ENCODE measurements around the gene DOCK3. TPM values are rescaled to one million over a fixed set of nuclear protein-coding genes. Genes with fewer than 3 reads are reported as not detected.
"Not testable (repeated sequence)": the region's sequence is repeated elsewhere in the genome, so short reads cannot be mapped to it uniquely, and the experiment has no call there.

The DOCK3 gene
- total RNA-seq, 2 experiments from 2014 or later = 0.93 to 1.1 TPM

DNA sequence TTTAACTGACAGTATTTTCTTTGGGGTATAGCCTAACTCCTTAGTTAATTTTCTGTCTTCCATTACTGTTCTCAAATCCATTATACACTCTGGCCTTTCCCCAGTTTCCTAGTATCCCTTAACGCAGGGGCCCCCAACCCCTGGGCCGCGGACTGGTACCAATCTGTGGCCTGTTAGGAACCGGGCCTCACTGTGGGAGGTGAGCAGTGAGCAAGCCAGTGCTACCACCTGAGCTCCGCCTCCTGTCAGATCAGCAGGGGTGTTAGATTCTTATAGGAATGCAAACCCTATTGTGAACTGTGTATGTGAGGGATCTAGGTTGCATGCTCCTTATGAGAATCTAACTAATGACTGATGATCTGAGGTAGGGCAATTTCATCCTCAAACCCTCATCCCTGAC lies 75.1 kb downstream of the DOCK3 start:
- Mint-ChIP-seq H3K4me1 (ENCODE audit: low read depth) (no peaks in the 10 kb centered on the region), H3K4me3 (no peak overlapping the region), H3K27ac (no peak overlapping the region), H3K27me3 (no peaks in the 10 kb centered on the region), H3K9me3 (no peaks in the 10 kb centered on the region), H3K36me3 (ENCODE audit: low read depth) (no peaks in the 10 kb centered on the region)
- no peaks in the 10 kb centered on the region for H3K36me3 ChIP-seq (ENCODE audit: insufficient read depth, low read length)
- no peak overlapping the region for H3K4me3 ChIP-seq (ENCODE audit: low read length)
- intact Hi-C loops (cut with DNase I, micrococcal nuclease) = no loop called here
- DNase-seq = no peak
- POLR2A ChIA-PET = no interaction called here
- ATAC-seq (ENCODE audit: poor library complexity) = no peak
- TF ChIP-seq, protein P1, sequence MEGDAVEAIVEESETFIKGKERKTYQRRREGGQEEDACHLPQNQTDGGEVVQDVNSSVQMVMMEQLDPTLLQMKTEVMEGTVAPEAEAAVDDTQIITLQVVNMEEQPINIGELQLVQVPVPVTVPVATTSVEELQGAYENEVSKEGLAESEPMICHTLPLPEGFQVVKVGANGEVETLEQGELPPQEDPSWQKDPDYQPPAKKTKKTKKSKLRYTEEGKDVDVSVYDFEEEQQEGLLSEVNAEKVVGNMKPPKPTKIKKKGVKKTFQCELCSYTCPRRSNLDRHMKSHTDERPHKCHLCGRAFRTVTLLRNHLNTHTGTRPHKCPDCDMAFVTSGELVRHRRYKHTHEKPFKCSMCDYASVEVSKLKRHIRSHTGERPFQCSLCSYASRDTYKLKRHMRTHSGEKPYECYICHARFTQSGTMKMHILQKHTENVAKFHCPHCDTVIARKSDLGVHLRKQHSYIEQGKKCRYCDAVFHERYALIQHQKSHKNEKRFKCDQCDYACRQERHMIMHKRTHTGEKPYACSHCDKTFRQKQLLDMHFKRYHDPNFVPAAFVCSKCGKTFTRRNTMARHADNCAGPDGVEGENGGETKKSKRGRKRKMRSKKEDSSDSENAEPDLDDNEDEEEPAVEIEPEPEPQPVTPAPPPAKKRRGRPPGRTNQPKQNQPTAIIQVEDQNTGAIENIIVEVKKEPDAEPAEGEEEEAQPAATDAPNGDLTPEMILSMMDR (IDR thresholded peaks at IDR 0.05) = no peak
- H3K27me3 ChIP-seq (ENCODE audit: control insufficient read depth in 1 of 2, insufficient read depth in 2 of 2, low read length in 2 of 2) = no peaks in the 10 kb centered on the region
- no peak overlapping the region for H3K27ac ChIP-seq (ENCODE audit: low read depth in 1 of 2, low read length in 2 of 2)
- H3K4me1 ChIP-seq (ENCODE audit: insufficient read depth, low read length) = no peaks in the 10 kb centered on the region
- CTCF ChIA-PET = no interaction called here
- no peaks in the 10 kb centered on the region for H3K9me3 ChIP-seq (ENCODE audit: control insufficient read depth in 1 of 2, insufficient read depth in 1 of 2, low read length in 2 of 2)

DNA sequence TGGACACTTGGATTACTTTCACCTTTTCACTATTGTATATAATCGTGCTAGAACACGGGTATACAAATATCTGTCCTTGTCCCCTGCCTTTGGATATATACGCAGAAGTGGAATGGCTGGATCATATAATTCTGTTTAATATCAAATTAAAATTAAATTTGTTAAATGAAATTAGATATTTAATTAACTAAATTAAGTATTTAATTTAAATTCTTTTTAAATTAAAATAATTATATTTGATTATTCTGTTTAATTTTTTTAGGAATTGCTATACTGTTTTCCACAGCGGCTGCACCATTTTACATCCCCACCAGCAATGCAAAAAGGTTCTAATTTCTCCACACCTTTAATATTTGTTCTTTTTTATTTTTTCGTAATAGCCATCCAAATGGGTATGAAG lies 84.3 kb downstream of the DOCK3 start:
- H3K4me3 Mint-ChIP-seq = no peak overlapping the region
- H3K27ac Mint-ChIP-seq = no peak overlapping the region
- H3K36me3 Mint-ChIP-seq (ENCODE audit: low read depth) = no peaks in the 10 kb centered on the region
- H3K9me3 Mint-ChIP-seq = peaks cover 4% of the 10 kb centered on the region
- H3K4me1 Mint-ChIP-seq (ENCODE audit: low read depth) = no peaks in the 10 kb centered on the region
- H3K27me3 Mint-ChIP-seq = peaks cover 6% of the 10 kb centered on the region
- no peaks in the 10 kb centered on the region for H3K4me1 ChIP-seq (ENCODE audit: insufficient read depth, low read length)
- H3K27ac ChIP-seq (ENCODE audit: low read depth in 1 of 2, low read length in 2 of 2) = no peak overlapping the region
- H3K9me3 ChIP-seq (ENCODE audit: control insufficient read depth in 1 of 2, insufficient read depth in 1 of 2, low read length in 2 of 2) = peaks cover 0 to 3% of the 10 kb centered on the region in 2 experiments
- DNase-seq (no peak), ATAC-seq (ENCODE audit: poor library complexity) (no peak)
- H3K27me3 ChIP-seq (ENCODE audit: control insufficient read depth in 1 of 2, insufficient read depth in 2 of 2, low read length in 2 of 2) = no peaks in the 10 kb centered on the region
- TF ChIP-seq, protein P1 (IDR thresholded peaks at IDR 0.05) = no peak
- ChIA-PET POLR2A (no interaction called here), CTCF (no interaction called here)
- H3K36me3 ChIP-seq (ENCODE audit: insufficient read depth, low read length) = no peaks in the 10 kb centered on the region
- H3K4me3 ChIP-seq (ENCODE audit: low read length) = no peak overlapping the region
- intact Hi-C loops (cut with DNase I, micrococcal nuclease) = no loop called here

DNA sequence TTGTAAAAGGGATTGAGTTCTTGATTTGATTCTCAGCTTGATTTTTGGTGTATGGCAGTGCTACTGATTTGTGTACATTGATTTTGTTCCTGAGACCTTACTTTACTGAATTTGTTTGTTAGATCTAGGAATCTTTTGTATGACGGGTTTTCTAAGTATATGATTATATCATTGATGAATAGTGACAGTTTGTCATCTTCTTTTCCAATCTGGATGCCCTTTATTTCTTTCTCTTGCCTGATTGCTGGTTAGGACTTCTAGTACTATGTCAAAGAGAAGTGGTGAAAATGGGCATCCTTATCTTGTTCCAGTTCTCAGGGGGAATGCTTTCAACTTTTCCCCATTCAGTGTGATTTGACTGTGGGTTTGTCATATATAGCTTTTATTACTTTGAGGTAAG lies 103.0 kb downstream of the DOCK3 start:
- Histone ChIP-seq H3K27me3 (ENCODE audit: control insufficient read depth in 1 of 2, insufficient read depth in 2 of 2, low read length in 2 of 2) (no peaks in the 10 kb centered on the region), H3K4me3 (ENCODE audit: low read length) (no peak overlapping the region), H3K9me3 (ENCODE audit: control insufficient read depth in 1 of 2, insufficient read depth in 1 of 2, low read length in 2 of 2) (peaks cover 4 to 6% of the 10 kb centered on the region in 2 experiments), H3K27ac (ENCODE audit: low read depth in 1 of 2, low read length in 2 of 2) (no peak overlapping the region), H3K36me3 (ENCODE audit: insufficient read depth, low read length) (no peaks in the 10 kb centered on the region), H3K4me1 (ENCODE audit: insufficient read depth, low read length) (no peaks in the 10 kb centered on the region)
- ATAC-seq (ENCODE audit: poor library complexity) (no peak), DNase-seq (no peak)
- H3K36me3 Mint-ChIP-seq (ENCODE audit: low read depth) = no peaks in the 10 kb centered on the region
- ChIA-PET POLR2A (no interaction called here), CTCF (no interaction called here)
- H3K4me3 Mint-ChIP-seq = no peak overlapping the region
- no peaks in the 10 kb centered on the region for H3K4me1 Mint-ChIP-seq (ENCODE audit: low read depth)
- no peaks in the 10 kb centered on the region for H3K9me3 Mint-ChIP-seq
- TF ChIP-seq, protein P1 (IDR thresholded peaks at IDR 0.05) = no peak
- peaks cover 13% of the 10 kb centered on the region for H3K27me3 Mint-ChIP-seq
- H3K27ac Mint-ChIP-seq = no peak overlapping the region
- intact Hi-C loops (cut with DNase I, micrococcal nuclease) = no loop called here

DNA sequence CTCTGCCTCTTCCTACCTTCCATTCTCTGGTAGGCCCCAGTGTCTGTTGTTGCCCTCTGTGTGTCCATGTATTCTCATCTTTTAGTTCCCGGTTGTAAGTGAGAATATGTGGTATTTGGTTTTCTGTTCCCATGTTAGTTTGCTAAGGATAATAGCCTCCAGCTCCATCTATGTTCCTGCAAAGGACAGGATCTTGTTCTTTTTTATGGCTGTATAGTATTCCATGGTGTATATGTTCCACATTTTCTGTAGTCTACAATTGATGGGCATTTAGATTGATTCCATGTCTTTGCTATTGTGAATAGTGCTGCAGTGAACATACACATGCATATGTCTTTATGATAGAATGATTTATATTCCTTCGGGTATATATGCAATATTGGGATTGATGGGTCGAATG lies 107.0 kb downstream of the DOCK3 start:
- H3K9me3 ChIP-seq (ENCODE audit: control insufficient read depth in 1 of 2, insufficient read depth in 1 of 2, low read length in 2 of 2); intact Hi-C loops (cut with DNase I, micrococcal nuclease); H3K27ac Mint-ChIP-seq; H3K4me1 Mint-ChIP-seq (ENCODE audit: low read depth); H3K36me3 ChIP-seq (ENCODE audit: insufficient read depth, low read length); H3K4me3 Mint-ChIP-seq; POLR2A ChIA-PET; ATAC-seq (ENCODE audit: poor library complexity); H3K27me3 Mint-ChIP-seq; H3K4me1 ChIP-seq (ENCODE audit: insufficient read depth, low read length); DNase-seq; CTCF ChIA-PET; H3K27ac ChIP-seq (ENCODE audit: low read depth in 1 of 2, low read length in 2 of 2); H3K36me3 Mint-ChIP-seq (ENCODE audit: low read depth); H3K27me3 ChIP-seq (ENCODE audit: control insufficient read depth in 1 of 2, insufficient read depth in 2 of 2, low read length in 2 of 2); H3K4me3 ChIP-seq (ENCODE audit: low read length); H3K9me3 Mint-ChIP-seq: not testable (repeated sequence)
